GM23338 (cell line): ENCODE measurements around the gene PTGIS. TPM values are rescaled to one million over a fixed set of nuclear protein-coding genes. Genes with fewer than 3 reads are reported as not detected.
A peak's percentile ranks its signal among the peaks of the same experiment; 100 is the strongest.
"Not testable (repeated sequence)": the region's sequence is repeated elsewhere in the genome, so short reads cannot be mapped to it uniquely, and the experiment has no call there.

Experiments
- ATAC-seq: fragments of 200-7000 bp; cut with Tn5 transposase; 3 replicates; pipeline ENCODE4 v1.9.1; 2020
- DNase-seq: peaks from one replicate; pipeline ENCODE4 v3.0.0-alpha.2; 2015; ENCODE audit warnings: low spot score
- H2AFZ ChIP-seq: fragments of 200-600 bp; sonication (generic); 2 replicates; pipeline ENCODE4 v1.8.0; 2016; ENCODE audit warnings: antibody characterized with exemption, mild to moderate bottlenecking, moderate library complexity
- H3F3A ChIP-seq: fragments of 200-600 bp; sonication (generic); replicated peaks from 2 replicates; pipeline ENCODE4 v1.8.0; 2017; ENCODE audit warnings: antibody characterized with exemption, mixed run types, low read depth
- H3K27ac ChIP-seq: fragments of 200-600 bp; sonication (generic); 2 replicates; pipeline ENCODE4 v1.6.1; 2016; ENCODE audit warnings: low read depth
- H3K27me3 ChIP-seq: fragments of 200-600 bp; sonication (generic); 2 replicates; pipeline ENCODE4 v1.8.0; 2016; ENCODE audit warnings: mild to moderate bottlenecking, mixed run types, moderate library complexity; ENCODE audit not compliant: insufficient read depth
- H3K36me3 ChIP-seq: fragments of 200-600 bp; sonication (generic); 2 replicates; pipeline ENCODE4 v1.8.0; 2016; ENCODE audit warnings: mild to moderate bottlenecking; ENCODE audit not compliant: insufficient read depth
- H3K4me1 ChIP-seq: fragments of 200-600 bp; sonication (generic); 2 replicates; pipeline ENCODE4 v1.8.0; 2016; ENCODE audit warnings: mild to moderate bottlenecking, moderate library complexity; ENCODE audit not compliant: insufficient read depth
- H3K4me2 ChIP-seq: fragments of 200-600 bp; sonication (generic); 2 replicates; pipeline ENCODE4 v1.7.1; 2017; ENCODE audit warnings: mixed run types
- H3K4me3 ChIP-seq: fragments of 200-600 bp; sonication (generic); 2 replicates; pipeline ENCODE4 v1.6.1; 2016; ENCODE audit warnings: mixed run types
- H3K79me2 ChIP-seq: fragments of 200-600 bp; sonication (generic); replicated peaks from 2 replicates; pipeline ENCODE4 v1.8.0; 2017; ENCODE audit warnings: mild to moderate bottlenecking; ENCODE audit not compliant: insufficient read depth
- H3K9me2 ChIP-seq: fragments of 200-600 bp; sonication (generic); 2 replicates; pipeline ENCODE4 v1.8.0; 2017; ENCODE audit not compliant: insufficient read depth
- H4K20me1 ChIP-seq: fragments of 200-600 bp; sonication (generic); replicated peaks from 2 replicates; pipeline ENCODE4 v1.8.0; 2017; ENCODE audit warnings: mild to moderate bottlenecking; ENCODE audit not compliant: insufficient read depth
- H3K27ac Mint-ChIP-seq: 2 replicates; pipeline ENCODE4 v1.8.0; 2020; ENCODE audit warnings: inconsistent platforms, mild to moderate bottlenecking, moderate library complexity, mixed read lengths
- H3K27me3 Mint-ChIP-seq: 3 replicates; pipeline ENCODE4 v1.8.0; 2022; ENCODE audit warnings: low read depth, mild to moderate bottlenecking, moderate library complexity, mixed read lengths, inconsistent platforms; ENCODE audit not compliant: insufficient read depth, poor library complexity
- H3K36me3 Mint-ChIP-seq: 3 replicates; pipeline ENCODE4 v1.8.0; 2021; ENCODE audit warnings: low read depth, mild to moderate bottlenecking, inconsistent platforms, moderate library complexity, mixed read lengths
- H3K4me1 Mint-ChIP-seq: 3 replicates; pipeline ENCODE4 v1.8.0; 2020; ENCODE audit warnings: mild to moderate bottlenecking, inconsistent platforms, mixed read lengths
- H3K4me3 Mint-ChIP-seq: 3 replicates; pipeline ENCODE4 v1.8.0; 2021; ENCODE audit warnings: moderate library complexity, mild to moderate bottlenecking, inconsistent platforms, mixed read lengths
- H3K9me3 Mint-ChIP-seq: 3 replicates; pipeline ENCODE4 v1.8.0; 2020; ENCODE audit warnings: moderate library complexity, mild to moderate bottlenecking, inconsistent platforms, mixed read lengths
- EZH2 ChIP-seq: fragments of 200-600 bp; sonication (generic); IDR thresholded peaks from one replicate; pipeline ENCODE4 v1.8.0; 2017; ENCODE audit warnings: antibody characterized with exemption, mild to moderate bottlenecking, low read depth; ENCODE audit not compliant: unreplicated experiment
- EZH2phosphoT487 ChIP-seq: fragments of 200-600 bp; sonication (generic); IDR thresholded peaks from one replicate; pipeline ENCODE4 v1.8.1; 2018; ENCODE audit warnings: antibody characterized with exemption; ENCODE audit not compliant: unreplicated experiment
- JUNB ChIP-seq: IDR thresholded peaks from one replicate; pipeline ENCODE4 v1.6.1; 2016; ENCODE audit warnings: antibody characterized with exemption; ENCODE audit not compliant: unreplicated experiment
- POLR2AphosphoS5 ChIP-seq: IDR thresholded peaks from 2 replicates; pipeline ENCODE4 v1.6.1; 2016; ENCODE audit warnings: antibody characterized with exemption, low read depth
- REST ChIP-seq: IDR thresholded peaks from one replicate; pipeline ENCODE4 v1.6.1; 2018; ENCODE audit warnings: antibody characterized with exemption; ENCODE audit not compliant: unreplicated experiment
- STAT1 ChIP-seq: IDR thresholded peaks from one replicate; pipeline ENCODE4 v1.6.1; 2016; ENCODE audit warnings: antibody characterized with exemption; ENCODE audit not compliant: unreplicated experiment
- ZNF331 ChIP-seq: fragments of 250-450 bp; sonication (Bioruptor Pico); IDR thresholded peaks from 2 replicates; pipeline ENCODE4 v1.5.0; 2020; ENCODE audit warnings: low read depth, mild to moderate bottlenecking, moderate library complexity
- ZNF462 ChIP-seq: fragments of 250-450 bp; sonication (Bioruptor Pico); IDR thresholded peaks from 2 replicates; pipeline ENCODE4 v1.5.0; 2020; ENCODE audit warnings: mild to moderate bottlenecking, moderate library complexity
- polyA plus RNA-seq: library from polyadenylated mRNA; unstranded; fragments of >200 nt; fragmentation: Nextera tagmentation; extraction: Ambion mirVana; gene quantifications from 2 replicates; pipeline ENCODE4 v1.2.1, GENCODE V29; 2016
- total RNA-seq: library from RNA; depleted of rRNA; stranded (reverse); fragments of >200 nt; shearing (Covaris generic); gene quantifications from 2 replicates; pipeline ENCODE4 v1.2.3, GENCODE V29; 2014

The PTGIS gene
- total and polyA plus RNA-seq, 2 experiments from 2014 or later: 6.6 to 28.7 TPM

- not testable (repeated sequence) for DNase-seq, H3K27ac ChIP-seq, H3K4me3 ChIP-seq, H3K9me3 Mint-ChIP-seq, H3K4me2 ChIP-seq, H3K27ac Mint-ChIP-seq, H4K20me1 ChIP-seq, H3K4me3 Mint-ChIP-seq, H2AFZ ChIP-seq, H3K27me3 ChIP-seq, H3K9me2 ChIP-seq, H3K36me3 ChIP-seq, H3F3A ChIP-seq, ATAC-seq
- H3K27me3 Mint-ChIP-seq: peaks cover 19% of the 10 kb centered on the region
- H3K79me2 ChIP-seq: peaks cover 48% of the 10 kb centered on the region
- peaks cover 43% of the 10 kb centered on the region for H3K4me1 ChIP-seq
- peaks cover 15% of the 10 kb centered on the region for H3K36me3 Mint-ChIP-seq
- peaks cover 43% of the 10 kb centered on the region for H3K4me1 Mint-ChIP-seq
Observed at GRCh38 chr20:49564991-49565390, 2.9 kb downstream of the PTGIS start.

GRCh38 chr20:49563015-49563980, 4.6 kb downstream of the PTGIS start:
- H3F3A ChIP-seq: no peaks in the 10 kb centered on the region
- H3K4me1 ChIP-seq: peaks cover 29% of the 10 kb centered on the region
- no peak overlapping the region for H3K27ac Mint-ChIP-seq
- H3K79me2 ChIP-seq: peaks cover 50% of the 10 kb centered on the region
- 0 out of 2 replicates have a peak overlapping the region, but pooled peaks have one; percentile 88 for H3K27ac ChIP-seq
- peaks cover 31% of the 10 kb centered on the region for H3K4me1 Mint-ChIP-seq
- H4K20me1 ChIP-seq: no peaks in the 10 kb centered on the region
- DNase-seq (no peak), ATAC-seq (no peak)
- H2AFZ ChIP-seq: no peak overlapping the region
- no peak overlapping the region for H3K4me2 ChIP-seq
- H3K27me3 ChIP-seq: no peaks in the 10 kb centered on the region
- no peaks in the 10 kb centered on the region for H3K36me3 ChIP-seq
- H3K27me3 Mint-ChIP-seq: peaks cover 9% of the 10 kb centered on the region
- H3K9me2 ChIP-seq: no peaks in the 10 kb centered on the region
- H3K4me3 Mint-ChIP-seq: no peak overlapping the region
- H3K9me3 Mint-ChIP-seq: peaks cover 3% of the 10 kb centered on the region; the same call in 1 of the 3 replicates
- peaks cover 22% of the 10 kb centered on the region for H3K36me3 Mint-ChIP-seq
- no peak overlapping the region for H3K4me3 ChIP-seq
- TF ChIP-seq REST: no peak
- no peak for TF ChIP-seq JUNB
- TF ChIP-seq EZH2phosphoT487: no peak
- no peak for TF ChIP-seq EZH2
- no peak for TF ChIP-seq STAT1
- no peak for TF ChIP-seq POLR2AphosphoS5
- no peak for TF ChIP-seq ZNF331
- TF ChIP-seq ZNF462 (CRISPR knock-in tag): no peak
